VCaP (cell line): ENCODE measurements around the gene IL5RA.

Experiments
- H3K27ac ChIP-seq: fragments of 450-650 bp; 2 replicates; pipeline ENCODE4 v1.5.1; 2017
- CTCF ChIP-seq: fragments of 450-650 bp; conservative IDR thresholded peaks from 2 replicates; pipeline ENCODE4 v1.5.1; 2017; ENCODE audit warnings: mild to moderate bottlenecking, moderate library complexity

The IL5RA gene

GRCh38 chr3:3087279-3087678 lies 22.9 kb downstream of the IL5RA start:
- TF ChIP-seq CTCF: no peak
- H3K27ac ChIP-seq: no peak overlapping the region

GRCh38 chr3:3086239-3086638 lies 23.9 kb downstream of the IL5RA start:
- no peak overlapping the region for H3K27ac ChIP-seq
- no peak for TF ChIP-seq CTCF

- no peak overlapping the region for H3K27ac ChIP-seq
- no peak for TF ChIP-seq CTCF
Observed at GRCh38 chr3:3085782-3086181, 24.4 kb downstream of the IL5RA start.

- no peak for TF ChIP-seq CTCF
- H3K27ac ChIP-seq: no peak overlapping the region
Observed at GRCh38 chr3:3084890-3085289, 25.3 kb downstream of the IL5RA start.

GRCh38 chr3:3082234-3082924 lies 27.8 kb downstream of the IL5RA start:
- H3K27ac ChIP-seq: no peak overlapping the region
- no peak for TF ChIP-seq CTCF

- no peak overlapping the region for H3K27ac ChIP-seq
- no peak for TF ChIP-seq CTCF
Observed at GRCh38 chr3:3081381-3082233, 28.6 kb downstream of the IL5RA start.

- no peak for TF ChIP-seq CTCF
- H3K27ac ChIP-seq: no peak overlapping the region
Observed at GRCh38 chr3:3080309-3080708, 29.9 kb downstream of the IL5RA start.
